Astrocyte (in vitro differentiated cells and primary cell): Measurements from ENCODE around the gene FRMD8. TPM values are rescaled to one million over a fixed set of nuclear protein-coding genes. Genes with fewer than 3 reads are reported as not detected.

ENCODE experiments used
- DNase-seq: peaks from one replicate; pipeline ENCODE4 v3.0.0-alpha.2; 2010; ENCODE audit warnings: low read depth
- FAIRE-seq: peaks from 2 replicates; lab custom pipeline; 2011; peaks lifted over from hg19 to GRCh38; lab: Jason Lieb, UNC
- H2AFZ ChIP-seq: 2 replicates; pipeline ENCODE4 v1.6.0; 2012; ENCODE audit warnings: low read depth, low read length, inconsistent platforms
- H3K27ac ChIP-seq: 2 replicates; pipeline ENCODE4 v1.5.1; 2011; ENCODE audit warnings: low read depth, low read length, inconsistent platforms
- H3K27me3 ChIP-seq: 2 replicates; pipeline ENCODE4 v1.6.0; 2011; ENCODE audit warnings: low read length, inconsistent platforms; ENCODE audit not compliant: insufficient read depth
- H3K36me3 ChIP-seq: 2 replicates; pipeline ENCODE4 v1.5.1; 2011; ENCODE audit warnings: low read length, inconsistent platforms; ENCODE audit not compliant: insufficient read depth
- H3K4me1 ChIP-seq: 2 replicates; pipeline ENCODE4 v1.5.1; 2011; ENCODE audit warnings: low read length, inconsistent platforms; ENCODE audit not compliant: insufficient read depth
- H3K4me2 ChIP-seq: 2 replicates; pipeline ENCODE4 v1.6.0; 2012; ENCODE audit warnings: low read length, inconsistent platforms
- H3K4me3 ChIP-seq: 2 replicates; pipeline ENCODE4 v1.5.1; 2011; ENCODE audit warnings: low read depth, mild to moderate bottlenecking, low read length, inconsistent platforms; ENCODE audit not compliant: insufficient read depth
- H3K79me2 ChIP-seq: 2 replicates; pipeline ENCODE4 v1.6.0; 2012; ENCODE audit warnings: mild to moderate bottlenecking, low read length, inconsistent platforms; ENCODE audit not compliant: insufficient read depth
- H3K9ac ChIP-seq: 2 replicates; pipeline ENCODE4 v1.6.0; 2012; ENCODE audit warnings: mild to moderate bottlenecking, low read length, inconsistent platforms
- H3K9me3 ChIP-seq: 2 replicates; pipeline ENCODE4 v1.5.1; 2012; ENCODE audit warnings: low read depth, mild to moderate bottlenecking, low read length, inconsistent platforms; ENCODE audit not compliant: insufficient read depth
- H4K20me1 ChIP-seq: 2 replicates; pipeline ENCODE4 v1.6.0; 2012; ENCODE audit warnings: low read length, inconsistent platforms; ENCODE audit not compliant: insufficient read depth
- H3K27ac Mint-ChIP-seq: one replicate; pipeline ENCODE4 v1.8.0; 2021; ENCODE audit warnings: mild to moderate bottlenecking, mixed read lengths; ENCODE audit not compliant: unreplicated experiment
- H3K27me3 Mint-ChIP-seq: one replicate; pipeline ENCODE4 v1.8.0; 2021; ENCODE audit warnings: low read depth, mixed read lengths; ENCODE audit not compliant: unreplicated experiment
- H3K36me3 Mint-ChIP-seq: one replicate; pipeline ENCODE4 v1.8.0; 2021; ENCODE audit warnings: low read depth, mixed read lengths; ENCODE audit not compliant: unreplicated experiment
- H3K4me1 Mint-ChIP-seq: one replicate; pipeline ENCODE4 v1.8.0; 2021; ENCODE audit warnings: low read depth, mixed read lengths; ENCODE audit not compliant: unreplicated experiment
- H3K4me3 Mint-ChIP-seq: one replicate; pipeline ENCODE4 v1.8.0; 2021; ENCODE audit warnings: mild to moderate bottlenecking, moderate library complexity, mixed read lengths; ENCODE audit not compliant: unreplicated experiment
- H3K9me3 Mint-ChIP-seq: one replicate; pipeline ENCODE4 v1.8.0; 2021; ENCODE audit warnings: mild to moderate bottlenecking, mixed read lengths; ENCODE audit not compliant: unreplicated experiment
- EZH2 ChIP-seq: IDR thresholded peaks from 2 replicates; pipeline ENCODE4 v1.6.1; 2012; ENCODE audit warnings: mild to moderate bottlenecking, low read length, inconsistent platforms; ENCODE audit not compliant: insufficient read depth
- total RNA-seq: library from RNA; stranded (reverse); gene quantifications from 2 replicates; pipeline ENCODE4 v1.2.1, GENCODE V29; 2021
- TF ChIP-seq, protein P1 (sequence below): IDR thresholded peaks from 2 replicates; pipeline ENCODE4 v1.5.1; 2011; ENCODE audit warnings: low read depth, mild to moderate bottlenecking, inconsistent platforms, low read length, moderate library complexity; ENCODE audit not compliant: insufficient read depth

FRMD8 gene
- total RNA-seq, 1 donor from 2014 or later = 61.2 TPM

DNA sequence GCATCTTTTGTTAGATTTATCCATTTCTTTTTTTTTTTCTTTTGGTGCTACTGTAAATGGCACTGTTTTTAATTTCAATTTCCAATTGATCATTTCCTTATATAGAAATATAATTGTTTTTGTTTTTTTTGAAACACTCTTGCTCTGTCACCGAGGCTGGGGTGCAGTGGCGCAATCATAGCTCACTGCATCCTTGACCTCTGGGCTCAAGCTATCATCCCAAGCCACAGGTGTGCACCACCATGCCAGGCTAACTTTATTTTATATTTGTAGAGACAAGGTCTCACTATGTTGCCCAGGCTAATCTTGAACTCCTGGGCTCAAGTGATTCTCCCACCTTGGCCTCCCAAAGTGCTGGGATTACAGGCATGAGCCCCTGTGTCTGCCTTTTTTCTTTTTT lies 16.4 kb downstream of the FRMD8 start:
- Histone ChIP-seq H3K79me2 (peaks cover 6% of the 10 kb centered on the region), H3K4me3 (no peak overlapping the region), H3K36me3 (peaks cover 11% of the 10 kb centered on the region), H4K20me1 (peaks cover 18% of the 10 kb centered on the region), H3K4me2 (no peak overlapping the region), H3K27me3 (no peaks in the 10 kb centered on the region), H2AFZ (no peak overlapping the region), H3K4me1 (no peaks in the 10 kb centered on the region), H3K9ac (no peak overlapping the region), H3K27ac (no peak overlapping the region), H3K9me3 (no peaks in the 10 kb centered on the region)
- no peak for FAIRE-seq
- no peak for DNase-seq
- no peak for TF ChIP-seq EZH2
- TF ChIP-seq, protein P1, sequence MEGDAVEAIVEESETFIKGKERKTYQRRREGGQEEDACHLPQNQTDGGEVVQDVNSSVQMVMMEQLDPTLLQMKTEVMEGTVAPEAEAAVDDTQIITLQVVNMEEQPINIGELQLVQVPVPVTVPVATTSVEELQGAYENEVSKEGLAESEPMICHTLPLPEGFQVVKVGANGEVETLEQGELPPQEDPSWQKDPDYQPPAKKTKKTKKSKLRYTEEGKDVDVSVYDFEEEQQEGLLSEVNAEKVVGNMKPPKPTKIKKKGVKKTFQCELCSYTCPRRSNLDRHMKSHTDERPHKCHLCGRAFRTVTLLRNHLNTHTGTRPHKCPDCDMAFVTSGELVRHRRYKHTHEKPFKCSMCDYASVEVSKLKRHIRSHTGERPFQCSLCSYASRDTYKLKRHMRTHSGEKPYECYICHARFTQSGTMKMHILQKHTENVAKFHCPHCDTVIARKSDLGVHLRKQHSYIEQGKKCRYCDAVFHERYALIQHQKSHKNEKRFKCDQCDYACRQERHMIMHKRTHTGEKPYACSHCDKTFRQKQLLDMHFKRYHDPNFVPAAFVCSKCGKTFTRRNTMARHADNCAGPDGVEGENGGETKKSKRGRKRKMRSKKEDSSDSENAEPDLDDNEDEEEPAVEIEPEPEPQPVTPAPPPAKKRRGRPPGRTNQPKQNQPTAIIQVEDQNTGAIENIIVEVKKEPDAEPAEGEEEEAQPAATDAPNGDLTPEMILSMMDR = no peak
- Mint-ChIP-seq H3K4me1 (peaks cover 5% of the 10 kb centered on the region), H3K27ac (no peak overlapping the region), H3K36me3 (peaks cover 14% of the 10 kb centered on the region), H3K4me3 (no peak overlapping the region), H3K27me3 (no peaks in the 10 kb centered on the region), H3K9me3 (no peaks in the 10 kb centered on the region)

DNA sequence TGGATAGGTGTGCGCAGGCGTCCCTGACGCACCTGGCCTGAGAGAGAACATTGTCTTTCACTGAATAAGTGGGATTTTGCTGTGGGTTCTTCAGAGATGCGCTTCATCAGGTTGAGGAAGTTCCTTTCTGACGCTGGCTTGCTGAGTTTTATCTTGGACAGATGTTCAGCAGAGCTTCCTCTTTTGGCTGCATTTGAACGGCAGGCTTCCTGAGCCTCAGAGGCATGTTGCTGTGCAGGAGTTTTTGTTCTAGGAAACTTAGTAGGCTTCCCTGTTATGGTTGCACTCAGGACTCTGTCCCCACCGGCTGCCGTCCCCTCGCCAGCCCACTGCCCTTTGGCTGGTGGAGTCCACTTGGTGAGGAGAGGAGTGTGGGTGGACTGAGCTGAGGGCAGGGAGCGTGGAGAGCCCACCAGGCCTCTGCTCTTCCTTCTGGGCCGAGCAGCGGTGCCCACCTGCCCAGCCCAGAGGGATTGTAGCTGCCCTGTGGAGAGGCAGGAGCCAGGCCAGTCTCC lies 17.2 kb downstream of the FRMD8 start:
- peaks cover 5% of the 10 kb centered on the region for H3K4me1 Mint-ChIP-seq
- no peaks in the 10 kb centered on the region for H3K4me1 ChIP-seq
- H2AFZ ChIP-seq = no peak overlapping the region
- H3K4me2 ChIP-seq = no peak overlapping the region
- TF ChIP-seq, protein P1 = no peak
- no peak for TF ChIP-seq EZH2
- H3K27me3 Mint-ChIP-seq = no peaks in the 10 kb centered on the region
- H3K36me3 ChIP-seq = peaks cover 14% of the 10 kb centered on the region
- DNase-seq (no peak), FAIRE-seq (no peak)
- no peak overlapping the region for H3K27ac ChIP-seq
- no peaks in the 10 kb centered on the region for H3K9me3 ChIP-seq
- H3K79me2 ChIP-seq = peaks cover 6% of the 10 kb centered on the region
- no peak overlapping the region for H3K9ac ChIP-seq
- H3K4me3 ChIP-seq = no peak overlapping the region
- no peaks in the 10 kb centered on the region for H3K9me3 Mint-ChIP-seq
- H3K4me3 Mint-ChIP-seq = no peak overlapping the region
- peaks cover 10% of the 10 kb centered on the region for H3K36me3 Mint-ChIP-seq
- peak overlapping the region; percentile 27 for H3K27ac Mint-ChIP-seq
- H4K20me1 ChIP-seq = peaks cover 16% of the 10 kb centered on the region
- no peaks in the 10 kb centered on the region for H3K27me3 ChIP-seq

DNA sequence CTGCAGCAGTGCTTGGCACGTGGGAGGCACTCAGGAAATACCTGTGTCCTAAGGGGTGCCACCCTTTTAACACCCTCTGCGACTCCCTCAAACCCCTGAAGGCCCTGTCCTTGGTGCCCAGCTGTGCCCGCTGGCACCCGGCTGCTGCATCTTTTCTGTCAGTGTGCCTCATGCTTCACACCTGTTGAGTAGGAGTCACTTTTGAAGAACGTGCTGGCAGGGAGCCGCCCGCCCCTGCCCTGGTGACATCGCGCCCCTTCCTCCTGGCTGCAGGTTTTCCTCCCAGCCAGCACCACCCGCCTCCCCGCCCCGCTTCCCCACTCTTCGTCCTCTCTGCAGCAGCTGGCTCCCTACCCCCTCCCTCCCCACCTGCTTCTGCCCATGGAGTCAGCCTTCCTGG lies 17.8 kb downstream of the FRMD8 start:
- no peak overlapping the region for H3K4me2 ChIP-seq
- H3K9ac ChIP-seq = no peak overlapping the region
- H3K27me3 ChIP-seq = no peaks in the 10 kb centered on the region
- peaks cover 16% of the 10 kb centered on the region for H4K20me1 ChIP-seq
- H3K4me3 ChIP-seq = no peak overlapping the region
- Mint-ChIP-seq H3K27ac (peak overlapping the region; percentile 34), H3K4me3 (no peak overlapping the region), H3K9me3 (no peaks in the 10 kb centered on the region), H3K27me3 (no peaks in the 10 kb centered on the region), H3K4me1 (peaks cover 5% of the 10 kb centered on the region), H3K36me3 (peaks cover 13% of the 10 kb centered on the region)
- no peaks in the 10 kb centered on the region for H3K9me3 ChIP-seq
- H3K4me1 ChIP-seq = no peaks in the 10 kb centered on the region
- peaks cover 14% of the 10 kb centered on the region for H3K36me3 ChIP-seq
- no peak for DNase-seq
- peaks cover 6% of the 10 kb centered on the region for H3K79me2 ChIP-seq
- no peak for TF ChIP-seq EZH2
- TF ChIP-seq, protein P1 = no peak
- no peak overlapping the region for H2AFZ ChIP-seq
- no peak overlapping the region for H3K27ac ChIP-seq
- FAIRE-seq = no peak
